Measurements from ENCODE around the gene GAS1. TPM values are rescaled to one million over a fixed set of nuclear protein-coding genes. Genes with fewer than 3 reads are reported as not detected.

The GAS1 gene
- total and polyA plus RNA-seq, 2 of the 8 experiments (the other 6 are each of a cell fraction or from before 2014, with no cell fraction given): 2.8 to 5.7 TPM

DNA sequence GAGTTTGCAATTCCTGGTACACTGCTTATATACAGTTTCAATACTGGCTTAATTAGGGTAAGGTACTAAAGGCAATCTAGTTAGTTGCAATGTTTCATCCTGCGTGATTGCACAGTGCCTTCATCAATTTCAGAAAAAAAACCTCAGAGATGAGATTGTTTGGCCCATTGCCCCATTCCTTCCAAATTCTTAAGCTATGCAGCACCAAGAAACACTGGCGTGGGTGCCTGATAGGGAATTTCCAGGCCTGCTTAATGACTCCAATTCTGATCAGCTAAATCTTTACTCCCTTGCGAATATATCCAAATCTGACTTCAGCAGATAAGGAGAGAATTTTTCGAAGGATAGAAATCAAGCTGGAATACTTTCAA is 35.9 kb upstream of the GAS1 start (continued):
- TF ChIP-seq SUZ12 (IDR thresholded peaks at IDR 0.05; ENCODE audit: low read length) (no peak), CHD7 (IDR thresholded peaks at IDR 0.05; ENCODE audit: insufficient replicate concordance, low read length) (no peak), HDAC6 (IDR thresholded peaks at IDR 0.05; ENCODE audit: low read depth, low read length) (no peak), RXRA (IDR thresholded peaks at IDR 0.05; ENCODE audit: insufficient read depth, low read depth, low read length) (no peak), SRF (IDR thresholded peaks at IDR 0.05; ENCODE audit: low read depth, low read length) (no peak)
- TF ChIP-seq, protein P1, sequence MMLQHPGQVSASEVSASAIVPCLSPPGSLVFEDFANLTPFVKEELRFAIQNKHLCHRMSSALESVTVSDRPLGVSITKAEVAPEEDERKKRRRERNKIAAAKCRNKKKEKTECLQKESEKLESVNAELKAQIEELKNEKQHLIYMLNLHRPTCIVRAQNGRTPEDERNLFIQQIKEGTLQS (IDR thresholded peaks at IDR 0.05; ENCODE audit: insufficient read depth, low read depth, low read length): no peak
